ENCODE data around the gene LDB2.

GRCh38 chr4:16488084-16488483 lies 410.4 kb downstream of the LDB2 start:
- TF ChIP-seq CREB1 (IDR thresholded peaks at IDR 0.05; ENCODE audit: low read depth) (no peak), YY1 (IDR thresholded peaks at IDR 0.05; ENCODE audit: low read depth) (no peak), USF1 (IDR thresholded peaks at IDR 0.05) (no peak), TAF1 (IDR thresholded peaks at IDR 0.05; ENCODE audit: low read depth) (no peak), FOXM1 (IDR thresholded peaks at IDR 0.05; ENCODE audit: borderline replicate concordance, low read depth) (no peak), RAD21 (IDR thresholded peaks at IDR 0.05; ENCODE audit: low read depth) (no peak), CEBPB (IDR thresholded peaks at IDR 0.05) (no peak), REST (IDR thresholded peaks at IDR 0.05; ENCODE audit: low read depth) (no peak), NFIC (IDR thresholded peaks at IDR 0.05) (no peak), EP300 (IDR thresholded peaks at IDR 0.05; ENCODE audit: borderline replicate concordance) (no peak), EGR1 (IDR thresholded peaks at IDR 0.05) (no peak), MAX (IDR thresholded peaks at IDR 0.05) (no peak), ZBTB7A (IDR thresholded peaks at IDR 0.05; ENCODE audit: low read depth) (no peak)
